K562 (cell line): ENCODE measurements around the gene SNUPN. TPM values are rescaled to one million over a fixed set of nuclear protein-coding genes. Genes with fewer than 3 reads are reported as not detected.

ENCODE experiments used
- ATAC-seq: fragments of 200-7000 bp; cut with Tn5 transposase; 3 replicates; pipeline ENCODE4 v1.9.1; 2020; ENCODE audit warnings: moderate library complexity
- BruUV-seq: library from RNA; stranded (reverse); fragments of 400-500 nt; replicated peaks from 2 replicates; lab custom pipeline; 2021; lab: Mats Ljungman, UMichigan
- CTCF ChIA-PET: fragments of 300-600 bp; formaldehyde crosslinking; extraction: SDS; loops from one replicate; lab custom pipeline; 2021; ENCODE audit warnings: low intra/inter-chr PET ratio; lab: Yijun Ruan, JAX
- POLR2A ChIA-PET: fragments of 300-600, 350-650 bp; sonication (Branson Sonifier 250); formaldehyde crosslinking; extraction: SDS; loops from one replicate; lab custom pipeline; 2021; ENCODE audit warnings: antibody characterized with exemption, inconsistent platforms; lab: Yijun Ruan, JAX
- DNase-seq, 4 experiments: peaks; one replicate each; pipeline versions ENCODE4 v3.0.0 to v3.0.0-alpha.2; 2011 to 2018; ENCODE audit warnings: low spot score in 3 of 4, mixed read lengths in 3 of 4; ENCODE audit errors: extremely low read depth in 1 of 4
- FAIRE-seq: peaks from 2 replicates; lab custom pipeline; 2011; peaks lifted over from hg19 to GRCh38; lab: Jason Lieb, UNC
- H2AFZ ChIP-seq: 2 replicates; pipeline ENCODE4 v1.6.0; 2011; ENCODE audit warnings: low read depth, low read length, control low read depth, inconsistent platforms
- H3K27ac ChIP-seq: fragments of 200-600 bp; 3 replicates; pipeline ENCODE4 v1.8.0; 2011; ENCODE audit warnings: low read depth, mild to moderate bottlenecking, control low read depth, inconsistent platforms, low read length, moderate library complexity, mixed read lengths; ENCODE audit errors: extremely low read depth
- H3K27me3 ChIP-seq, 2 experiments: fragments of 300-600 bp in 1 of 2; 2 replicates in 1 of 2; 3 replicates in 1 of 2; pipeline versions ENCODE4 v1.6.0 to v1.8.0; 2011; ENCODE audit warnings: inconsistent platforms in 2 of 2, low read length in 2 of 2, mild to moderate bottlenecking in 1 of 2, mixed read lengths in 1 of 2, moderate library complexity in 1 of 2; ENCODE audit not compliant: control insufficient read depth in 2 of 2, insufficient read depth in 2 of 2
- H3K36me3 ChIP-seq: fragments of 300-600 bp; 3 replicates; pipeline ENCODE4 v1.8.0; 2011; ENCODE audit warnings: mild to moderate bottlenecking, low read length, inconsistent platforms; ENCODE audit not compliant: control insufficient read depth, insufficient read depth
- H3K4me1 ChIP-seq, 2 experiments: fragments of 200-600 bp in 1 of 2; replicated peaks in 1 of 2; 2 replicates in 1 of 2; 3 replicates in 1 of 2; pipeline versions ENCODE4 v1.5.1 to v1.8.0; 2011; ENCODE audit warnings: inconsistent platforms in 2 of 2, low read length in 2 of 2, mild to moderate bottlenecking in 1 of 2, mixed read lengths in 1 of 2, moderate library complexity in 1 of 2; ENCODE audit not compliant: control insufficient read depth in 2 of 2, insufficient read depth in 2 of 2
- H3K4me2 ChIP-seq: 2 replicates; pipeline ENCODE4 v1.6.1; 2011; ENCODE audit warnings: low read length, control low read depth, inconsistent platforms, mixed read lengths; ENCODE audit not compliant: insufficient read depth
- H3K4me3 ChIP-seq: fragments of 200-600 bp; sonication (generic), shearing (Covaris generic); 2 replicates; pipeline ENCODE4 v1.5.1; 2016; ENCODE audit warnings: control low read depth, inconsistent platforms
- H3K79me2 ChIP-seq: fragments of 200-600 bp; 3 replicates; pipeline ENCODE4 v1.8.0; 2011; ENCODE audit warnings: low read length, inconsistent platforms; ENCODE audit not compliant: control insufficient read depth, insufficient read depth
- H3K9ac ChIP-seq, 2 experiments: 2 replicates each; pipeline versions ENCODE4 v1.6.0 to v1.6.1; 2011; ENCODE audit warnings: low read depth in 2 of 2, low read length in 2 of 2, control low read depth in 1 of 2, inconsistent platforms in 1 of 2, mild to moderate bottlenecking in 1 of 2, mixed read lengths in 1 of 2; ENCODE audit not compliant: insufficient read depth in 1 of 2
- H3K9me1 ChIP-seq: one replicate; pipeline ENCODE4 v1.6.0; 2011; ENCODE audit warnings: inconsistent platforms, mild to moderate bottlenecking, low read length, moderate library complexity; ENCODE audit not compliant: control insufficient read depth, insufficient read depth
- H3K9me3 ChIP-seq: replicated peaks from 2 replicates; pipeline ENCODE4 v1.5.1; 2011; ENCODE audit warnings: low read depth, low read length, inconsistent platforms; ENCODE audit not compliant: control insufficient read depth, insufficient read depth
- H4K20me1 ChIP-seq: replicated peaks from 2 replicates; pipeline ENCODE4 v1.6.1; 2011; ENCODE audit warnings: low read length, inconsistent platforms, mixed read lengths; ENCODE audit not compliant: control insufficient read depth, insufficient read depth
- DMBX1 ChIP-seq: fragments of 250-450 bp; sonication (Bioruptor Pico); IDR thresholded peaks from 2 replicates; pipeline ENCODE4 v1.8.0; 2022; ENCODE audit warnings: inconsistent platforms, mild to moderate bottlenecking, moderate library complexity, borderline replicate concordance
- FOSL1 ChIP-seq: fragments of 200-800 bp; sonication (Bioruptor generic); conservative IDR thresholded peaks from 2 replicates; pipeline ENCODE4 v1.6.1; 2016; ENCODE audit warnings: missing genetic modification characterization, missing compliant biosample characterization
- MTA1 ChIP-seq: fragments of 450-650 bp; IDR thresholded peaks from 2 replicates; pipeline ENCODE4 v1.6.1; 2017; ENCODE audit warnings: borderline replicate concordance
- MTF1 ChIP-seq: fragments of 250-450 bp; sonication (Bioruptor Pico); IDR thresholded peaks from 2 replicates; pipeline ENCODE4 v1.9.0; 2021; ENCODE audit warnings: moderate library complexity, mild to moderate bottlenecking, inconsistent platforms, borderline replicate concordance
- NR3C1 ChIP-seq: sonication (generic); formaldehyde crosslinking; IDR thresholded peaks from 2 replicates; pipeline ENCODE4 v1.8.1; 2022; ENCODE audit warnings: missing genetic modification reagents
- SETDB1 ChIP-seq: IDR thresholded peaks from one replicate; pipeline ENCODE4 v1.6.1; 2012; ENCODE audit warnings: low read length, control low read depth, inconsistent platforms
- SMC3 ChIP-seq: conservative IDR thresholded peaks from 2 replicates; pipeline ENCODE4 v1.6.1; 2011; ENCODE audit warnings: low read depth, low read length, improper control_type of control experiment; ENCODE audit not compliant: insufficient read depth
- SOX6 ChIP-seq: fragments of 450-650 bp; IDR thresholded peaks from 2 replicates; pipeline ENCODE4 v1.6.1; 2014; ENCODE audit warnings: mild to moderate bottlenecking
- TBP ChIP-seq: optimal IDR thresholded peaks from 2 replicates; pipeline ENCODE3; 2011; ENCODE audit warnings: low read depth, low read length, improper control_type of control experiment
- ZBTB17 ChIP-seq: fragments of 450-650 bp; formaldehyde crosslinking; IDR thresholded peaks from 2 replicates; pipeline ENCODE4 v1.4.0; 2020; ENCODE audit warnings: mild to moderate bottlenecking
- ZNF316 ChIP-seq: fragments of 450-650 bp; IDR thresholded peaks from 2 replicates; pipeline ENCODE4 v1.6.1; 2016
- ZNF444 ChIP-seq: fragments of 250-450 bp; sonication (Bioruptor Pico); IDR thresholded peaks from 2 replicates; pipeline ENCODE4 v1.4.0; 2020; ENCODE audit warnings: mild to moderate bottlenecking, moderate library complexity
- WGBS: fragments of 100-300 bp; shearing (Covaris generic); methylation state at CpG from one replicate; pipeline ENCODE4 v1.1.6; 2016; ENCODE audit warnings: low coverage, mixed read lengths; ENCODE audit not compliant: insufficient coverage; ENCODE audit errors: missing lambda C conversion rate; 5-methylcytosine and 5-hydroxymethylcytosine counted together
- in situ Hi-C: fragments of 300-500 bp; cut with MboI; formaldehyde crosslinking; loops from 4 replicates; pipeline ENCODE4 v1.15.0; 2018; ENCODE audit warnings: inconsistent platforms, mixed read lengths
- intact Hi-C: fragments of 100-400 bp; cut with micrococcal nuclease; formaldehyde crosslinking; loops from 2 replicates; pipeline ENCODE4 v1.14.2; 2022
- polyA plus RNA-seq, 8 experiments: library from polyadenylated mRNA; depleted of rRNA in 4 of 8; stranded (reverse) in 5 of 8; unstranded in 3 of 8; fragments of >200 nt; fragmentation: Nextera tagmentation in 2 of 8; fragmentation: Illumina TruSeq in 1 of 8; extraction: Ambion mirVana in 2 of 8; extraction: Trizol in 1 of 8; gene quantifications; 2 replicates each; pipeline versions ENCODE4 v1.2.1 to v1.2.3, GENCODE V29; 2011 to 2014; ENCODE audit warnings: inconsistent platforms in 1 of 8, missing spikeins in 1 of 8
- total RNA-seq, 7 experiments: library from RNA; depleted of rRNA in 6 of 7; stranded (reverse); fragments of >200 nt in 6 of 7; fragmentation: Illumina TruSeq in 2 of 7; extraction: Trizol in 2 of 7; gene quantifications; 2 replicates each; pipeline versions ENCODE4 v1.2.1 to v1.2.3, GENCODE V29; 2011 to 2021; ENCODE audit warnings: low replicate concordance in 1 of 7
- TF ChIP-seq, protein P1 (sequence below), 3 experiments: IDR thresholded peaks in 2 of 3; conservative IDR thresholded peaks in 1 of 3; 2 replicates each; pipeline ENCODE4 v1.5.1; 2011 to 2012; ENCODE audit warnings: low read length in 3 of 3, mild to moderate bottlenecking in 3 of 3, control low read depth in 2 of 3, improper control_type of control experiment in 1 of 3, inconsistent platforms in 1 of 3, low read depth in 1 of 3, mixed read lengths in 1 of 3, moderate library complexity in 1 of 3; ENCODE audit not compliant: insufficient read depth in 2 of 3
- TF ChIP-seq, protein P2 (sequence below): fragments of 200-800 bp; sonication (Bioruptor generic); IDR thresholded peaks from 2 replicates; pipeline ENCODE4 v1.6.1; 2017; ENCODE audit warnings: missing genetic modification characterization, missing compliant biosample characterization
- TF ChIP-seq, protein P3 (sequence below): fragments of 450-650 bp; IDR thresholded peaks from 2 replicates; pipeline ENCODE4 v1.6.1; 2016; ENCODE audit warnings: borderline replicate concordance

Gene SNUPN
- total and polyA plus RNA-seq, 9 of the 15 experiments (the other 6 are each of a cell fraction or from before 2014, with no cell fraction given): 32.2 to 78.3 (median 40.0) TPM

DNA sequence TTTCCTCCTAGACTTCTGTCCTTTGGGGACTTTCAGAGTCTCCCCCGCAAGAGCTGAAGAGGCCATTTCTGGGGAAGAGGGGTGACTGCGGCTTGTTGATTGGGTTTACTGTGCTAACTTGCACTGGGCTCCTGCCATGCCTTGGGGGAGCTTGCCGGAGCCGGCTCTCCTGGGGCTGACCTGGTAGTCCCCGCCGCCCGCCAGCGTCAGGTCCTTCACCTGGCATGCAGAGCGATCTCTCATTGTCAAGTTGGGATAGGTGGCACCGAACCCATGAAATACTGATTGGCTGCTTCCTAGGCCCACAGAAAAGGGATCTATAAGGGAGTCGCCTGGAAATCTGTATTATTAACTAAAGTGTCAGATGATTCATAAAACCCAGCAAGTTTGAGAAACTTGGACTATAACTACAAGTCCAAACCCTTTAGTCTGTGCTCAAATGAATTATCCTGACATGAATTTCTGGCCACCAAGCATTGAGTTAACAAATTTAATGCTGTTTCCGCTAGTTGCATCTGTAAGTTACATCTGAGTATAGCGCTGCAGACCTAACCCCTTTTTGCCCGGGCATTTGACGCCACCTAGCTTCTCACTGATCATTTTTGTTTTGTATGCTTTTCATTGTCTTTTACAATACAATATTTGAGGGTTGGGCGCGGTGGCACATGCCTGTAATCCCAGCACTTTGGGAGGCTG lies 15.1 kb upstream of the SNUPN start:
- in situ Hi-C loops: no loop called here
- POLR2A ChIA-PET: interaction anchor here (0.5 to 4.9 kb wide), 18 partner anchors 10 to 281 kb away, joined by 3 to 60 read pairs (median 4); partner anchors contain the start of genes MAN2C1, SIN3A and SNUPN
- Histone ChIP-seq H3K4me2 (peak overlapping the region; percentile 95), H3K79me2 (peaks cover 43% of the 10 kb centered on the region), H3K9me1 (no peaks in the 10 kb centered on the region), H3K27ac (peak overlapping the region; percentile 86), H3K4me3 (peak overlapping the region; percentile 93), H3K27me3 (no peaks in the 10 kb centered on the region; a peak in 1 of 5 replicates), H3K9ac (peak overlapping the region; percentile 80 to 100), H2AFZ (peak overlapping the region; percentile 85), H3K9me3 (no peaks in the 10 kb centered on the region), H3K4me1 (peaks cover 12 to 28% of the 10 kb centered on the region in 2 experiments), H3K36me3 (peaks cover 15% of the 10 kb centered on the region), H4K20me1 (peaks cover 9% of the 10 kb centered on the region; the same call in 1 of the 2 replicates)
- CTCF ChIA-PET: interaction anchor here (0.6 to 2.1 kb wide), 6 partner anchors 15 to 273 kb away, joined by 3 to 10 read pairs (median 6); partner anchors contain the start of genes MAN2C1 and SNUPN
- FAIRE-seq (peak; percentile 71), DNase-seq (peak in 2 of 4 experiments; percentile 52 to 73), ATAC-seq (peak; percentile 54)
- intact Hi-C loops: loop anchor here (1.0 to 5.0 kb wide), 5 partner anchors 15 to 272 kb away; partner anchors contain the start of genes MAN2C1, SIN3A and SNUPN
- BruUV-seq: TSS peak; percentile 98
- WGBS: 5% methylated on average over 17 of the region's 17 CpGs
- TF ChIP-seq, protein P1, sequence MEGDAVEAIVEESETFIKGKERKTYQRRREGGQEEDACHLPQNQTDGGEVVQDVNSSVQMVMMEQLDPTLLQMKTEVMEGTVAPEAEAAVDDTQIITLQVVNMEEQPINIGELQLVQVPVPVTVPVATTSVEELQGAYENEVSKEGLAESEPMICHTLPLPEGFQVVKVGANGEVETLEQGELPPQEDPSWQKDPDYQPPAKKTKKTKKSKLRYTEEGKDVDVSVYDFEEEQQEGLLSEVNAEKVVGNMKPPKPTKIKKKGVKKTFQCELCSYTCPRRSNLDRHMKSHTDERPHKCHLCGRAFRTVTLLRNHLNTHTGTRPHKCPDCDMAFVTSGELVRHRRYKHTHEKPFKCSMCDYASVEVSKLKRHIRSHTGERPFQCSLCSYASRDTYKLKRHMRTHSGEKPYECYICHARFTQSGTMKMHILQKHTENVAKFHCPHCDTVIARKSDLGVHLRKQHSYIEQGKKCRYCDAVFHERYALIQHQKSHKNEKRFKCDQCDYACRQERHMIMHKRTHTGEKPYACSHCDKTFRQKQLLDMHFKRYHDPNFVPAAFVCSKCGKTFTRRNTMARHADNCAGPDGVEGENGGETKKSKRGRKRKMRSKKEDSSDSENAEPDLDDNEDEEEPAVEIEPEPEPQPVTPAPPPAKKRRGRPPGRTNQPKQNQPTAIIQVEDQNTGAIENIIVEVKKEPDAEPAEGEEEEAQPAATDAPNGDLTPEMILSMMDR (IDR thresholded peaks at IDR 0.05 in 2 of 3, conservative IDR thresholded peaks at IDR 0.05 in 1 of 3; ENCODE audit: insufficient read depth in 2 of 3, low read depth in 1 of 3, low read length in 3 of 3): peak; percentile 50 to 81 (median 71); a peak in 5 of 6 replicates
- TF ChIP-seq NR3C1 (CRISPR knock-in tag) (no peak), MTA1 (no peak), SOX6 (peak; percentile 78), ZNF444 (CRISPR knock-in tag) (0 out of 2 replicates have a peak, but pooled peaks have one; percentile 16), FOSL1 (tag) (peak; percentile 46), SMC3 (0 out of 2 replicates have a peak, but pooled peaks have one; percentile 10), ZNF316 (peak; percentile 61; the same call in 1 of the 2 replicates), MTF1 (CRISPR knock-in tag) (0 out of 2 replicates have a peak, but pooled peaks have one; percentile 30), DMBX1 (peak; percentile 71; the same call in 1 of the 2 replicates), TBP (peak; percentile 23), SETDB1 (no peak), ZBTB17 (0 out of 2 replicates have a peak, but pooled peaks have one; percentile 23)
- TF ChIP-seq, protein P2, sequence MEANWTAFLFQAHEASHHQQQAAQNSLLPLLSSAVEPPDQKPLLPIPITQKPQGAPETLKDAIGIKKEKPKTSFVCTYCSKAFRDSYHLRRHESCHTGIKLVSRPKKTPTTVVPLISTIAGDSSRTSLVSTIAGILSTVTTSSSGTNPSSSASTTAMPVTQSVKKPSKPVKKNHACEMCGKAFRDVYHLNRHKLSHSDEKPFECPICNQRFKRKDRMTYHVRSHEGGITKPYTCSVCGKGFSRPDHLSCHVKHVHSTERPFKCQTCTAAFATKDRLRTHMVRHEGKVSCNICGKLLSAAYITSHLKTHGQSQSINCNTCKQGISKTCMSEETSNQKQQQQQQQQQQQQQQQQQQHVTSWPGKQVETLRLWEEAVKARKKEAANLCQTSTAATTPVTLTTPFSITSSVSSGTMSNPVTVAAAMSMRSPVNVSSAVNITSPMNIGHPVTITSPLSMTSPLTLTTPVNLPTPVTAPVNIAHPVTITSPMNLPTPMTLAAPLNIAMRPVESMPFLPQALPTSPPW (CRISPR knock-in tag): peak; percentile 62; the same call in 1 of the 2 replicates
- TF ChIP-seq, protein P3, sequence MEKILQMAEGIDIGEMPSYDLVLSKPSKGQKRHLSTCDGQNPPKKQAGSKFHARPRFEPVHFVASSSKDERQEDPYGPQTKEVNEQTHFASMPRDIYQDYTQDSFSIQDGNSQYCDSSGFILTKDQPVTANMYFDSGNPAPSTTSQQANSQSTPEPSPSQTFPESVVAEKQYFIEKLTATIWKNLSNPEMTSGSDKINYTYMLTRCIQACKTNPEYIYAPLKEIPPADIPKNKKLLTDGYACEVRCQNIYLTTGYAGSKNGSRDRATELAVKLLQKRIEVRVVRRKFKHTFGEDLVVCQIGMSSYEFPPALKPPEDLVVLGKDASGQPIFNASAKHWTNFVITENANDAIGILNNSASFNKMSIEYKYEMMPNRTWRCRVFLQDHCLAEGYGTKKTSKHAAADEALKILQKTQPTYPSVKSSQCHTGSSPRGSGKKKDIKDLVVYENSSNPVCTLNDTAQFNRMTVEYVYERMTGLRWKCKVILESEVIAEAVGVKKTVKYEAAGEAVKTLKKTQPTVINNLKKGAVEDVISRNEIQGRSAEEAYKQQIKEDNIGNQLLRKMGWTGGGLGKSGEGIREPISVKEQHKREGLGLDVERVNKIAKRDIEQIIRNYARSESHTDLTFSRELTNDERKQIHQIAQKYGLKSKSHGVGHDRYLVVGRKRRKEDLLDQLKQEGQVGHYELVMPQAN: peak; percentile 14; the same call in 1 of the 2 replicates
